Hematopoietic multipotent progenitor cell treated with erythropoietin and hydrocortisone succinate and interleukin-3 and kit ligand, for 4 days (in vitro differentiated cells): ENCODE measurements around the gene UBE2D2.
"Not testable (repeated sequence)": the region's sequence is repeated elsewhere in the genome, so short reads cannot be mapped to it uniquely, and the experiment has no call there.

Source experiments
- DNase-seq: peaks from one replicate; pipeline ENCODE4 v3.0.0-alpha.2; 2015

UBE2D2 gene

DNA sequence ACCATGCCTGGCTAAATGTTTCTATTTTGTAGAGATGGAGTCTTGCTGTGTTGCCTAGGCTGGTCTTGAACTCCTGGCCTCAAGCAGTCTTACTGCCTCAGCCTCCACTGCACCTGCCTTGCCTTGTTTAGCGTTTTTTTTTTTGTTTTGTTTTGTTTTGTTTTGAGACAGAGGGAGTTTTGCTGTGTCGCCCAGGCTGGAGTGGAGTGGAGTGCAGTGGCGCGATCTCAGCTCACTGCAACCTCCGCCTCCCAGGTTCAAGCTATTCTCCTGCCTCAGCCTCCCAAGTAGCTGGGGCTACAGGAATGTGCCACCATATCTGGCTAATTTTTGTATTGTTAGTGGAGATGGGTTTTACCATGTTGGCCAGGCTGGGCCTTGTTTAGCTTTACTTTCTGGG lies 27.0 kb downstream of the UBE2D2 start:
- not testable (repeated sequence) for DNase-seq

DNA sequence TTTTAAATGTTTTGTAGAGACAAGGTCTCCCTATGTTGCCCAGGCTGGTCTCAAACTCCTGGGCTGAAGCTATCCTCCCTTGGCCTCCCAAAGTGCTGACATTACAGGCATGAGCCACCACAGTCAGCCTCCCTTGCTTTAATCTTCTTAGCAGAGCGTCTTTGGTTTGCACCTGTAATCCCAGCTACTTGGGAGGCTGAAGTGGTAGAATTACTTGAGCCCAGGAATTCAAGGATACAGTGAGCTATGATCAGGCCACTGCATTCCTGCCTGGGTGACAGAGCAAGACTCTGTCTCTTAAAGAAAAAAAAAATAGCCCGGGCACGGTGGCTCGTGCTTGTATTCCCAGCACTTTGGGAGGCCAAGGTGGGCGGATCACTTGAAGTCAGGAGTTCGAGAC lies 27.8 kb downstream of the UBE2D2 start:
- no peak for DNase-seq

DNA sequence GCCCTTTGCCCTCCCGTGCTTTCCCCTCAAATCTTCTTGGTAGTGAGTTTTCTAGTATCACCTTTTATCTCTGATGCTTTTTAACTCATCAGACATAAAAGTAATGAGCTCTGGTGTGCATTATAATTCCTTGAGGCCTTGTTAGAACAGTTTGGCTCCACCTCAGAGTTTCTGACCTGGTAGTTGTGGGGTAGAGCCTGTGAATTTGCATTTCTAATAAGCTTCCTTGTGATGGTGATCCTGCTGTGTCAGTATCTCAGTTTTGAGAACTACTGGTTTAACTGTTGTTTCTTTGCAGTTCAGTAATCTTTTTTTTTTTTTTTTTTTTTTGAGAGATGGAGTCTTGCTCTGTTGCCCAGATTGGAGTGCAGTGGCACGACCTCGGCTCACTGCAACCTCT lies 31.1 kb downstream of the UBE2D2 start:
- DNase-seq, result no peak

DNA sequence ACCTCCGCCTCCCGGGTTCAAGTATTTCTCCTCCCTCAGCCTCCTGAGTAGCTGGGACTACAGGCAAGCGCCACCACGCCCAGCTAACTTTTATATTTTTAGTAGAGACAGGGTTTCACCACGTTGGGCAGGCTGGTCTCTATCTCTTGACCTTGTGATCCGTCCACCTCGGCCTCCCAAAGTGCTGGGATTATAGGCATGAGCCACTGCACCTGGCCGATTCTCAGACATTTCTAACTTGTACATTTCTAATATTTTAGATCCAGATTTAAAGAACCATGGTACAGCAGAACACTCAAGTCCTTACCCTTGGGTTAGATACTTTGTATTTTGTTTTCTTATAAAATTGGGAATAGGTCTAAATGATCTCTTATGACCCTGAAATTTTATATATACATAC lies 31.9 kb downstream of the UBE2D2 start:
- not testable (repeated sequence) for DNase-seq

DNA sequence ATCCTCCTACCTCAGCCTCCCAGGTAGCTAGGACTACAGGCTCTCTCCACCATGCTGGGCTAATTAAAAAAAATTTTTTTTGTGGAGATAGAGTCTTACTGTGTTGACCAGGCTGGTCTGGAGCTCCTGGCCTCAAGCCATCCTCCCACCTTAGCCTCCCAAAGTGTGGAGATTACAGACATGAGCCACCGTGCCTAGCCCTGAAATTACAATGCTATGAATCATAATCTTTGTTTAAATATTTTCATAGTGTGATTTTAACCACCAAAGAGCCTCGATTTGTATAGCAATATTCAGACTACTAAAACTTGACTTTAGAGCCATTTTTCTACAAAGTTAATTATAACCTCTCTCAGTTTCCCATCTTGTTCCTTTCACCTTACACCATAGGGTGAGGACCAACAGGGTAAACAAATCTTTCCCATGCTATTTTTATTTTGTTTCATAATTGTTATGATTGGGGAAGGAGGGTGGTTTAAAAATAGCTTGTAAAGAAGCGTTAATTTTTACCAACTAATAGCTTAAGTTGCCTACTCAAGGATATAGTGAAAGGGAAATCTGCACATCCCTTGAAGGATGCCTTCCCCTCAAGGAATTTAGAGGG lies 32.7 kb downstream of the UBE2D2 start:
- DNase-seq, result no peak

DNA sequence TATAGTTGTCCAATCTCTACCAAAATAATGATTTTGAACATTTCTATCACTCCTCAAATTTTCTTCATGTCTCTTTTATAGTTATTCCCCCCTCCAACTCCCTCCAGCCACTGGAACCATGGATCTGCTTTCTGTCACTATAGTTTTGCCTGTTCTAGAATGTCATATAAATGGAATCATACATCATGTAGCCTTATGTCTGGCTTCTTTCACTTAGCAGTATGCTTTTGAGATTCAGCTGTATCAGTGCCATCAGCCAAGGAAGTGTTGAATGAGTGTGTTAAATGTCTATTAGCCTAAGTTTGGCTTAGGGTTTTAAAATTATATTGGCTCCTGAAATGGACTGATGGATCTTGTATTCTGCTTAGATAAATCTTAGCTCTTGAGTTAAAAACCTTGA lies 36.0 kb downstream of the UBE2D2 start:
- no peak for DNase-seq

DNA sequence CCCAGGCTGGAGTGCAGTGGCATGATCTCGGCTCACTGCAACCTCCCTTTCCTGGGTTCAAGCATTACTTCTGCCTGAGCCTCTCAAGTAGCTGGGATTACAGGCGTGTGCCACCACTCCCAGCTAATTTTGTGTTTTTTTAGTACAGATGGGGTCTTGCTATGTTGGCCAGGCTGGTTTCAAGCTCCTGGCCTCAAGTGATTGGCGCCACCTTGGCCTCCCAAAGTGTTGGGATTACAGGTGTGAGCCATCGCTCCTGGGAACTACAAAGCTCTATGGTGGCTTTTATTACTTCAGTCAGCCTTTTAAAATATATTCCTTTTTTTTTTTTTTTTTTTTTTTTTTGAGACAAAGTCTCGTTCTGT lies 37.4 kb downstream of the UBE2D2 start:
- DNase-seq, result not testable (repeated sequence)

DNA sequence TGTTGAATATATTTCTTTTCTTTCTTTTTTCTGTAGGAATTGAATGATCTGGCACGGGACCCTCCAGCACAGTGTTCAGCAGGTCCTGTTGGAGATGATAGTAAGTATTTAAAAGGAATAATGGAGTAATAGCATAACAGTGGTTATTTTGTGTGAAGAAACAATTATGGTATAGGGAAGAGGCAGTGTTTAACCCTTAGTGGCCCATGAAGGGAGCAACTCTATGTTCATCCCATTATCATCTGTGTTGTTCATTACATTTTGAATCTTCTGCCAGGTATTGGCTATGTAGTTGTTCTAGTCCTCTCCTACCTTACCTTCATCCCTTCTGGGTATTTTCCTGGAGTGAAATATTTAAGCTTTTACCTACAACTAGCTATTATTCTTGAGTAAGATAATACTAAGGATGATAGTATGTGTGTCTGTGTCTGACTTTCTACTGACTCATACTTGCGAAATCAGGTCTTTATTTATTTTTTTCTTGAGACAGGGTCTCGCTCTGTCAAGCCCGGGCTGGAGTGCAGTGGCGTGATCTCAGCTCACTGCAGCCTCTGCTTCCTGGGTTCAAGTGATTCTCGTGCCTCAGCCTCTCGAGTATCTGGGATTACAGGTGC lies 39.3 kb downstream of the UBE2D2 start:
- DNase-seq, result no peak

DNA sequence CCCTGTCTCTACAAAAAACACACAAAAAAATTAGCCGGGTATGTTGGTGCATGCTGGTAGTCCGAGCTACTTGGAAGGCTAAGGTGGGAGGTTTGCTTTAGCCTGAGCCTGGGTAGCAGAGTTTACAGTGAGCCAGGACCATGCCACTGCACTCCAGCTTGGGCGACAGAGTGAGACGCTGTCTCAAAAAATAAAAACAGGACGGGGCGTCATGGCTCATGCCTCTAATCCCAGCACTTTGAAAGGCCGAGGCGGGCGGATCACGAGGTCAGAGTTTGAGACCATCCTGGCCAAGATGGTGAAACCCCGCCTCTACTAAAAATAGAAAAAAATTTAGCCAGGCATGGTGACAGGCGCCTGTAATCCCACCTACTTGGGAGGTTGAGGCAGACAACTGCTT lies 40.3 kb downstream of the UBE2D2 start:
- no peak for DNase-seq

DNA sequence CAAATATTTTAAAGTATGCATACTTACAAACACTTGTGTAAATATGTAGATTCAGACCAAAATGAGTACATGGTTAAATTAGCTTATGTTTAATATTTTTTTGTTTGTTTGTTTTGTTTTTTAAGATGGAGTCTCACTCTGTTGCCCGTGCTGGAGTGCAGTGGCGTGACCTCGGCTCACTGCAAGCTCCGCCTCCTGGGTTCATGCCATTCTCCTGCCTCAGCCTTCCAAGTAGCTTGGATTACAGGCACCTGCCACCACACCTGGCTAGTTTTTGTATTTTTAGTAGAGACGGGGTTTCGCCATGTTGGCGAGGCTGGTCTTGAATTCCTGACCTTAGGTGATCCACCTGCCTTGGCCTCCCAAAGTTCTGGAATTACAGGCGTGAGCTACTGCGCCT lies 40.8 kb downstream of the UBE2D2 start:
- not testable (repeated sequence) for DNase-seq

DNA sequence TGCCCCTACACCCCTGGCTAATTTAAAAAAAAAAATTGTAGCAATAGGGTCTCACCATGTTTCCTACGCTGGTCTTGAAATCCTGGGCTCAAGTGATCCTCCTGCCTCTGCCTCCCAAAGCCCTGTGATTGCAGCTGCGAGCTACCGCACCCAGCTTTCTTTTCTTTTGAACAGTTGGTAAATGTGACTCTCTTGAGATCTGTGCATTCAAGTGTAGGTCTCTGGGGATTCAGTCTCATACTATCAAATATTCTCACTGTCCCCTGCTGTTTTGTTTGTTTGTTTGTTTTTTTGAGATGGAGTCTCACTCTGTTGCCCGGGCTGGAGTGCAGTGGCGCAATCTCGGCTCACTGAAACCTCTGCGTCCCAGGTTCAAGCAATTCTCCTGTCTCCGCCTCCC lies 44.7 kb downstream of the UBE2D2 start:
- DNase-seq, result no peak

DNA sequence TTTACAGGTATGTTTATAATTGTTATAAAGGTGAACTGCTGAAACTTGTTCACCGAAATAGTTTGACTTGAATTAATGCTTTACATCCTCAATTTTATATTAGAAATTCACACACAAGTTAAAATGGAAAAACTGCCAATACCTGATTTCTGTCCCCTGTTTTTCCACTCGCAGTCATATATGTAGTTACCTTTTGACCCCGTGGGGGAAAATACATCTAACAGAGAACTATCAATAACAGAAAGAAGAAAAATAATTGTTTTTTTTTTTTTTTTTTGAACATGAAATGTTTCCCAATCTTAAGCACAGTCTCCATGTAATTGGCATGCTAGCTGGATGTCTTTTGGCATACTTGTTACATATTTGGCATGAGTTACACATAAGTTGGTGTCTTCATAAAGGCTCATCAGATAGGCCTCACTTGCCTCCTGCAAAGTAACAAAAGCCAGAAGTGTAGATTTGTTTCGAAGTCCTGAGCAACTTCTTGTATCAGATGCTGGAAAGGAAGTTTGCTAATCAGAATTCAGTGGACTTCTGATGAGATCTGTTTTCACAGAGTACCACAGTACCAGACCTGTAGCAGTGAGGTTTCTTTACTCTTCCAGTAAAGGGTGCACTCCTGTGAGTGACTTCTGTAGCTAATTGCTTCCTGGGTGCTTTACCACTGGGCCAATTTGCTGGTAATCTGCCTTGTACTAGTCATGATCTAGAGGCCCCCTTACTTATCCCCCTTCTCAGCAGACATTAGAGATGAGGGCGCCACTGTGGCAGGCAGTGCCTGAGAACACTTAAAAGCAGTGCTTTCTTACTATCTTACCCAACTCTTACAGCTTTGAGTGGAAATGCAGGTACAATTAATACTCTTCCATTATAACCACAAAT lies 50.8 kb downstream of the UBE2D2 start:
- peak; percentile 38 for DNase-seq

DNA sequence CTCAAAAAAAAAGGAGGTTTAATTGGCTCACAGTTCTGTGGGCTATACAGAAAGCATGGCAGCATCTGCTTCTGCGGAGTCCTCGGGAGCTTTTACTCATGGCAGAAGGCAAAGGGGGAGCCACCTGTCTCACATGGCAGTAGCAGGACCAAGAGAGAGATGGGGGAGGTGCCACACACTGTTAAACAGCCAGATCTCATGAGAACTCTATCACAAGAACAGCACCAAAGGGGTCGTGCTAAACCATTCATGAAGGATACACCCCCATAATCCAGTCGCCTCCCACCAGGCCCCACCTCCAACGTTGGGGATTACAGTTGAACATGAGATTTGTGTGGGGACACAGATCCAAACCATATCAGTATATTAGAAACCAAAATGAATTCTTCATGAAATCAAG lies 58.7 kb downstream of the UBE2D2 start:
- DNase-seq, result no peak

DNA sequence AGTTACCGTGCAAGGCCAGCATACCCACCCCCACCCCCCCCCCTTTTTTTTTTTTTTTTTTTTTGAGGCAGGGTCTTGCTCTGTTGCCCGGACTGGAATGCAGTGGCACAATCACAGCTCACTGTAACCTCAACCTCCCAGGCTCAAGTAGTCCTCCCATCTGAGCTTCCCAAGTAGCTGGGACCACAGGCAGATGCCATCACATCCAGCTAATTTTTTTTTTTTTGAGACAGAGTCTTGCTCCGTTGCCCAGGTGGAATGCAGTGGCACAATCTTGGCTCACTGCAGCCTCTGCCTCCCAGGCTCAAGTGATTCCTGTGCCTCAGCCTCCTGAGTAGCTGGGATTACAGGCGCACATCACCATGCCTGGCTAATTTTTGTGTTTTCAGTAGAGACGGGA lies 64.3 kb downstream of the UBE2D2 start:
- not testable (repeated sequence) for DNase-seq

DNA sequence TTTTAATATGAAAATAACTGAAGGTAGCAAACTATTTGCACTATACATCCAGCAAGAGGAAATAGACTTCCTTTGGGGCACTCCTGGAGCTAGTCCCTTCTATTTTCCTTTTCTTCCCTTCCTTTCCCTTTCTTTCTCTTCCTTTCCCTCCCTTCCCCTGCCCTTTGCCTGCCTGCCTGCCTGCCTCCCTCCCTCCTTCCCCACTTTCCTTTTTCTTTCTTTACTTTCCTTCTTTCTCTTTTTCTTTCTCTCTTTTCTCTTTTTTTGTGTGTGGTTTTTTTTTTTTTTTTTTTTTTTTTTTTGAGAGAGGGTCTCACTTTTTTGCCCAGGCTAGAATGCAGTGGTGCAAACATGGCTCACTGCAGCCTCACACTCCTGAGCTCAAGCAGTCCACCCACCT lies 69.7 kb downstream of the UBE2D2 start:
- DNase-seq, result no peak

DNA sequence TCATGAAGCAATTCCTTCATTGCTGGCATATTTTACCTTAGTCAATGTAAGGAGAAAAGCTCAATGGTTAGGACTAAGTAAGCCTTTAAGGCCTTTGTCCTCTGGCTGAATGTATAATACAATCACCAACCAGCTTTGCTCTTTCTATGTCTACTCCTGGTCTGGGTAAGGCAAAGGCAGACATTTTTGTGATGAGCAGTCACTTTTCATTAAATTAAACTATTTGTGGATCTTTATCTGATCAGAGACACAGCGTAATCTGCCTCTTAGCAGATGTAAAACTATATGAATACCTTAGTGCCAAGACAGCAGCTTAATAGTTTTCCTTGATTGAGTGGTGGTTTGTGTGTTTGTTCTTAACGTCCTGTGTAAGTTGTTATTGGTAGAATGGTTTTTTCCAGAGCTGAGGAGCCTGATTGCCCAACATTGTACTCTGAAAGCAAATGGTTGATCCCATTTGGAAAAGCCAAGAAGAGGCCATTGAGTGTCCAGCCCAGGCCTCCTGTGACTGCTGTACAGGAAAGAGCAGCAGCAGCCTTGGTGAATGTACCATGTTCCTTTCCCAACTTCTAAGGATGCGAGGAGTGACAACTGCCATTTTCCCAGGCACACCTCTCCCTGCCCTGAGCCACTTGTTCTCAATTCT lies 70.5 kb downstream of the UBE2D2 start:
- DNase-seq, result no peak

DNA sequence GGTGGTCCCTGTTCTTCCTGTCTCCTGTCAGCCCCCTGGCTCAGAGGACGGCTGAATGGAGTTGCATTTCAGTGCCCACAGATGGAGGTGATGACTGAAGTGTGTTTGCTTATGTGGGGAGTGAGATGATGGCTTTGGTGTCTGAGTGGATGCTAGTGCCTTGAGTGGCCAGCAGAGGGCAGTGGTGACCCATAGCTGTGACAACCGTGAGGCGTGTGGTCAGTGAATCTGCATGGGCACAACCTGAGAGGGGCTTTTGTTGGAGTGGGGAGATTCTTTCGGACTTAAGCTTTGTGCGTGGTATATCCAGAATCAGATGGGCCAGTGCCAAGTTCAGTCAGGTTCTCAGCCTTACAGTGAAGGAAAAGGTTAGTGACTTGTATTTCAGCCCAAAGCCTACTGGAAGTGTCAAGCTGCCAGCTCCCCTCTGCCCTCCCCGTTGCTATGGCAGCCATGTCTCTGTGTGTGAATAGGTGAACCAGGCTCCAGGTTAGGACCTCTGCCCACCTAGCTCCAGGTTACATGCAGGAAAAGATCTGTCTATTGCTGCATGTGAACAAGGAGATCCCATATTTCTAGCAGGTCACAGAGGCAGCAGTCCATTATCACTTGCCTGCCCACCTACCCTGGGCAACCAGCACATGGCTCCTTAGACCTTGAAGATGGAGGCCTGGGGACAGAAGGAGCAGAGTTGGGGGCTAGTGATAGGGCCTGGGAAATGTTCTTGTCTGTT lies 72.3 kb downstream of the UBE2D2 start:
- DNase-seq, result peak; percentile 86

DNA sequence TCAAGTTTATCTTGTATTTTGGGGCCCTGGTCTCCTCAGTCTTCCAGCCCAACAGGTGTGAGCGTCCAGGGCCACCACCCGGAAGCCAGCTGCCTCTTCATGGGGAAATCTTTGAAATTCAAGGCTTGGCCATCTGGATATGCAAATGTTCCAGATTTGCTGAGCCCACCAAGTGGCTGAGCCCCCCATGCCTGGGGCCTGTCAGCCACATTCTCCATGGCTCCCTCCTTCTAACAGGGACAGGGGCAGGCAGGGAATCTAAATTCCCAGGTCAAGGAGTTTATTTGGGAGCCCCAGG lies 72.8 kb downstream of the UBE2D2 start:
- no peak for DNase-seq

DNA sequence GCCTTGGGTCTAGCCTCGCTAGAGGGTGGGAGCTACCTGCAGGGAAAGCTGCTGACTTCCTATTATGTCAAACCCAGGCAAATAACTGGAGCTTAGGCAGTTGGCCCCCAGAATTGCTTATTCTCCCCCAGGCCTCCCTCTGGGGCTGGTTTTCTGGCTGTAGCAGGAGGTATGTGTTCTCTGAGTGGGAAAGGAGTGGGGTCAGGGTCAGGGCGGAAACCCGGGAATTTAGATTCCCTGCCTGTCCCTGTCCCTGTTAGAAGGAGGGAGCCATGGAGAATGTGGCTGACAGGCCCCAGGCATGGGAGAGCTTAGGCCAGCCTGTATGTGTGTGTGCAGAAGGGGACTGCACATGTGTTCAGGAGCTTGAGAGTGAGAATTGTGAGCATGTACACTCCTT lies 73.4 kb downstream of the UBE2D2 start:
- DNase-seq, result no peak

DNA sequence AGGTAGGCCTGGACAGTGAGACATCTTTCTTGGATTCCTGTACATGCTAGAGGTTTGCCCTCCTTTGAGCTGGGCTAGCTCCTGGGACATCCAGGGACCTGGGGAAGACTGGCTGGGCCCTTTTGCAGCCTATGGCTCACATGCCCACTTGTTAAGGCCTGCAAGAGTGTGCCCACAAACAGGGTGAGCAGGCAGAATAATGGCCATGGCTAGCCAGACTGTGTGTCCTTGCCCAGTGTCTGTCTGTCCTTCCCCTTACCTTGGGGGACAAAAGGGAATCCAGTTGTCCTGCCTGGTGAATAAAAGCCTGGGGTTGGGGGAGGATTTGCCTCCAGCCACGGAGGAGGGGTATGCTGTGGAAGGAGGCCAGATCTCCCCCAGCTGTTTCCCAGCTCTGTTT lies 74.1 kb downstream of the UBE2D2 start:
- no peak for DNase-seq

DNA sequence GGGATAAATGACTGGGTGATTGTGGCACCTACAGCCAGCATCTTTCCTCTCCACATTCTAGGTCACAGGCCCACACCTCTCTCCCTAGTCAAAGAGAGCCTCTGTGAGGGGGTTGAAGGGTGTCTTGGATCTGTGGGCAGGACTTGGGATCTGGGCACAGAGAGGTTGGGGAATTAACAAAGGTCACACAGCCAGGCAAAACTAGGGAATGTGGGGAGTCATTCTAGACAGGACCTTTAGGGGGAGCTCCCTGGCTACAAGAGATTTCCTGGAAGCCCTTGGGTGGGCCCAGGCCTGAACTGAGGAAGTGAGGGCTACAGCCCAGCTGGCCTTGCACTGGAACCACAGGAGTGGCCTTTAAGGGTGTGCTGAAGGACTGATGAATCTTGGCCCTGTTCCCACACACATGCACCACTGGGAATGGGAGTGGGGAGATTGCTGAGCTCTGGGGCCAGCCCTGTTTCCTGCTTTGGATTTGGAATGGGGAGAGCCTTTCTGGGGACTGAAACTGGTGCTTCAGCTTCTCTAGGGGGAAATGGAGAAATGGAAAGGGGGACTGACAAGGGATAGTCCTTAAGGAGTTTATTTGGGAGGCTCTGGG lies 74.6 kb downstream of the UBE2D2 start:
- peak; percentile 91 for DNase-seq

DNA sequence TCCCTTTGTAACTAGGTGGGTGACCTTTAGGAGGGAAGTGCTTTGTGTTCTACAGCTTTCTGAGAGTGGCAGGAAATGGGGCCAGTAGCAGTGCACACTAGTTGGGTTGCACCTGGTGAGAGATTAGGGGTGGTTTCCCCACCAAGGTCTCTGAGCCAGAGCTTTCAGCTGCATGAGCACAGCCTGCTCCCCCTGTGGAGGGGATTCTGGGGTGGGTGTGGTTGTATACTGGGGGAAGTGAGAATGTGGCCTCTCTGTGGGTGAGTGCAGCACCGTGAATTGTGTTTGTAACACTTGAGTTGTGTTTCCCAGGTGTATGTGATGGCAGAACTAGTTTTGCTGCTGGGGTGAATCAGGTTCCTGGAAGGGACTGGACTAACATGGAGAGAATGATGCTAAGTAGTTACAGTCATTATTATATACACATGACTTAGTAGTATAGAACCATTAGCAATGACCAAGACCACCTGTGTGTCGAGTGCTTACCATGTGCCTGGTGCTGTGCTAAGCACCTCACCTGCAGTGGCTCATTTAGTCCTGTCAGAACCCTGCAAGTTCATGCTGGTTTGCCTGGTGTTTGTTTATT lies 75.2 kb downstream of the UBE2D2 start:
- DNase-seq, result peak; percentile 71
